Measurements from ENCODE around the gene PEX26. TPM values are rescaled to one million over a fixed set of nuclear protein-coding genes. Genes with fewer than 3 reads are reported as not detected.

The PEX26 gene
- total RNA-seq, 4 donors from 2014 or later, result 23.1 to 31.0 (median 24.8) TPM

DNA sequence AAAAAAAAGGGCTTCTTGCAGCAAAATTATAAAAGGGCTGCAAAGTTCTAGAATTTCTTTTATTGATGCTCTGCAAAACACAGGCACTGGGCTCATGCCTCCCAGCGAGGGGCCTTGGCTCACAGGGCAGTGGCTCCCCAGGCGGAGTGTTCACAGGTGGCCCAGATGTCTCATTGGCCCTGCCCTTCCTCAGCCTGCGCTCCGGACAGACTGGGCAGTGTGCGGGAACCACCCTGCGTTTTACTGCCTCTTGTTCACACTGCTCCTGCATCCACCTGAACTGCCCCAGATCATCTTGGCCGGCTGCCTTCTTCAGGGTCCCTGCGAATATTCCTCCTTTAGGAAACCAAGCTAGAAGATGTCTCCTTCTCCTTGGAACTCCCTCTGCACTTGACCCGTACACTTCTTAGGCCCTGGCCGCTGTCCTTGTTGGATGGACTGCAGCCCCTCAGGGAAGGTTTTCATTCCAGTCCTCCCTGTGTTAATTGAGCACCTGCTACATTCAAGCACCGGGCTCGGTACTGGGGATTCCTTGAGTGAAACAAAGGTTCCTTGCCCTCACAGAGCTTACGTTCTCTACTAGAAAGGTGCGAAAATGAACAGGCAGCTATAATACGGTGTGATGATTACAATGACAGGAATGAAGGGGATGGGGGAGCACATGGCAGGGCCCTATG lies 37.3 kb downstream of the PEX26 start:
- no peak for DNase-seq (ENCODE audit: low spot score in 2 of 2)
- no peak overlapping the region for H3K4me3 ChIP-seq (ENCODE audit: low read depth, poor library complexity, severe bottlenecking)
- no peak for TF ChIP-seq POLR2A (IDR thresholded peaks at IDR 0.05)
- TF ChIP-seq, protein P1, sequence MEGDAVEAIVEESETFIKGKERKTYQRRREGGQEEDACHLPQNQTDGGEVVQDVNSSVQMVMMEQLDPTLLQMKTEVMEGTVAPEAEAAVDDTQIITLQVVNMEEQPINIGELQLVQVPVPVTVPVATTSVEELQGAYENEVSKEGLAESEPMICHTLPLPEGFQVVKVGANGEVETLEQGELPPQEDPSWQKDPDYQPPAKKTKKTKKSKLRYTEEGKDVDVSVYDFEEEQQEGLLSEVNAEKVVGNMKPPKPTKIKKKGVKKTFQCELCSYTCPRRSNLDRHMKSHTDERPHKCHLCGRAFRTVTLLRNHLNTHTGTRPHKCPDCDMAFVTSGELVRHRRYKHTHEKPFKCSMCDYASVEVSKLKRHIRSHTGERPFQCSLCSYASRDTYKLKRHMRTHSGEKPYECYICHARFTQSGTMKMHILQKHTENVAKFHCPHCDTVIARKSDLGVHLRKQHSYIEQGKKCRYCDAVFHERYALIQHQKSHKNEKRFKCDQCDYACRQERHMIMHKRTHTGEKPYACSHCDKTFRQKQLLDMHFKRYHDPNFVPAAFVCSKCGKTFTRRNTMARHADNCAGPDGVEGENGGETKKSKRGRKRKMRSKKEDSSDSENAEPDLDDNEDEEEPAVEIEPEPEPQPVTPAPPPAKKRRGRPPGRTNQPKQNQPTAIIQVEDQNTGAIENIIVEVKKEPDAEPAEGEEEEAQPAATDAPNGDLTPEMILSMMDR (IDR thresholded peaks at IDR 0.05), result no peak
- intact Hi-C loops (cut with DNase I; ENCODE audit: low total_unique reads), result no loop called here
- 95 to 96% methylated on average over 15 of the region's 15 CpGs for WGBS, 2 donors

DNA sequence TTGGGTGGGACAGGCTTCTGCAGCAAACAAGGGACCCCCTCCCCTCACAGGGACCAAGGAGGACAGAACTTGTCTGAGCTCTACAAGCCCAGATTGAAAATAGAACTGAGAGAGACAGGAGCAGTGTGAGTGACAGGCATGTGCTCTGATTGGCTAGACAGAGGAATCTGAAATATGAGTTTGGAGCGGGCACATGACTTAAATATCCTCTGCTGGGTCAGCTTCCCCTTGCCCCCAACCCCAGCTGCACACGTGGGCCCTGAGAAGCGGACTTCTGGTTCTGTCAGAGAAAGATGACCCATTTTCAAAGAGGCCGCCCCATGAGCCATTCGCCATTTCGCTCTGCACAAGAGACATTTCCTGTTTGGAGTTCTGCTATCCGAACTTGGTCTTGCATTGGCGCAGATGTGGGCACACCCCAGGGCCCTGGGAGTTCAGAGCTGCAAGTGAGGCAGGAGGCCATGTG lies 38.1 kb downstream of the PEX26 start:
- 80 to 84% methylated on average over 8 of the region's 8 CpGs for WGBS, 2 donors
- no peak for DNase-seq (ENCODE audit: low spot score in 2 of 2)
- intact Hi-C loops (cut with DNase I; ENCODE audit: low total_unique reads), result no loop called here
- no peak for TF ChIP-seq POLR2A (IDR thresholded peaks at IDR 0.05)
- TF ChIP-seq, protein P1 (IDR thresholded peaks at IDR 0.05), result no peak
- no peak overlapping the region for H3K4me3 ChIP-seq (ENCODE audit: low read depth, poor library complexity, severe bottlenecking)

DNA sequence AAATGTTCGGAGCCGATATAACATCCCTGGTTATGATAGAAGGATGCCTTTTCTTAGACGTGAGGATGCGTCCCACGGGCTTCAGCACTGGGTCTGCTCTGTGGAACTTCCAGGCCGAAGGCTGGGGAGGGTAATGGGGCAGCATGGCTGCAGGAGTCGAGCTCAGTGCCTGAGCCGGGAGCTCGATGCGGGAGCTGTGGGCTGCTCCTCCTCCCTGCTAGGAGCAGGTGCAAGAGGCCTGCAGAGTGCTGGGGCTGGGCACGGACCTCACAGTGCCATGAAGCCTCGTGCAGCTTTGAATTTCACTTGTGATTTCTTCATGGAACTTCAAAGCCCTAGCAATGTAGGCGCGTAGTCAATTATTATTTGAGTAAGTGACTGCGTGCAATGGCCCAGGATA lies 38.8 kb downstream of the PEX26 start:
- H3K4me3 ChIP-seq (ENCODE audit: low read depth, poor library complexity, severe bottlenecking), result no peak overlapping the region
- DNase-seq (ENCODE audit: low spot score in 2 of 2), result no peak
- 92% methylated on average over 15 of the region's 15 CpGs for WGBS, 2 donors
- intact Hi-C loops (cut with DNase I; ENCODE audit: low total_unique reads), result no loop called here
- TF ChIP-seq, protein P1 (IDR thresholded peaks at IDR 0.05), result no peak
- no peak for TF ChIP-seq POLR2A (IDR thresholded peaks at IDR 0.05)

DNA sequence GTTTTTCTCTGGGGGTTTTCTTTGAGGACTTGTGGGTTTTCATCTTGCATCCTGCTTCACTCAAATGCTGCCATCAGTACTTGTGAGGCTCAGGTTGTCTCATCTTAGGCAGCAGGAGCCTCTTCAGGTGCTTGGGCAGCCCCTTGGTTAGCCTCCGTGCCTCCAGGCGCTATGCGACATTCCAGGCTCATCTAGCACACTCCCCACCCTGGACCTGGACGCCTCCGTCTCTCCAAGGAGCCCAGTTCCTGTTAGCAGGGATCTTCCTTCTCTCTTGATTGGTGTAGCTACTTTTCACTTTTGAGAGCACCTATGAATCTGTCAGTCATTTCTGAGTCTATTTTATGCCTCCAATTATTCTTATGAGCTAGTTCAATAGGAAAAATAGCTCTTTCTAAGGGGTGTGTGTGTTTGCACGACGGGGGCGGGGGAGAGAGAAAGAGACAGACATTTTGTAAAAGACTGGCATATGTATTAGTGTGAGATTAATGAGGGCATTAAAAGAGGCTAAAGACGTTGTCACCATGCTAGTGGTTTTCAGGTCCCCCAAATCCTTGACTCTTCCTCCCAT lies 40.6 kb downstream of the PEX26 start:
- 84 to 88% methylated on average over 9 of the region's 9 CpGs for WGBS, 2 donors
- DNase-seq (ENCODE audit: low spot score in 2 of 2), result no peak
- intact Hi-C loops (cut with DNase I; ENCODE audit: low total_unique reads), result no loop called here
- H3K4me3 ChIP-seq (ENCODE audit: low read depth, poor library complexity, severe bottlenecking), result no peak overlapping the region
- TF ChIP-seq, protein P1 (IDR thresholded peaks at IDR 0.05), result no peak
- TF ChIP-seq POLR2A (IDR thresholded peaks at IDR 0.05), result no peak

DNA sequence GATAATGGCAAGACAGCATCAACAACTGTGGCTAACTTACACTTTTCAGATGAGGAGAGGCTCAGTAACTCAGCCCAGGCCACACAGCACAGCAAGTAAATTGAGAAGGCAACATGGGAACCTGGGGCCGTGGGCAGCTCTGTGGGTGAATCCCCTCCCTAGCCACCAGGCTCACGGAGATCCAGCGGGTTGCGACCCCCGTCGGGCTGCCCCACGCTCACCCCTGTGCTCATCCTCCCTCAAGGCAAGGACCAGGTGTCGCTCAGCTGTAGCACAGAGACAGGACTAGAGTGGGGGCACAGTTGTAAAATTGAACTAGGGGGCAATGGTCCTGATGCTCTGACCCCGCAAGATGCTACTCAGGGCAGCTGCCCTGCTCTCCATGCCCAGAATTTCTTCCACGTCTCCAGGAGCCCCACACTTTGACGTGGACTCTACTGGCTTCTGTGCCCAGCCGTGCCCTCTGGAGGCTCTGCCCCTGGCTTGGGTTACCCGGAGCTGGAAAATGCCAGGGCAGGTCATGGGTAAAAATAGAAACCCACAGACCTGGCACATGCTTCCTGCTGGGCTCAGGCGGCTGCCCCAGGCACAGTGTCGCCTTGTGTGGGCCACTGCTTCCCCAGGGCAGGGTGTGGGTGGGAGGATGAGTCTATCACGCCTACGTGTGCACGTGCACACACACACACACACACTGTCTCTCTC lies 41.8 kb downstream of the PEX26 start:
- DNase-seq (ENCODE audit: low spot score in 2 of 2), result no peak
- no peak overlapping the region for H3K4me3 ChIP-seq (ENCODE audit: low read depth, poor library complexity, severe bottlenecking)
- TF ChIP-seq, protein P1 (IDR thresholded peaks at IDR 0.05), result no peak
- TF ChIP-seq POLR2A (IDR thresholded peaks at IDR 0.05), result no peak
- intact Hi-C loops (cut with DNase I; ENCODE audit: low total_unique reads), result no loop called here
- 61 to 68% methylated on average over 18 of the region's 18 CpGs for WGBS, 2 donors

Measured in lower leg skin (tissue), 4 donors.